ENCODE data around the gene PKMYT1.

DNA sequence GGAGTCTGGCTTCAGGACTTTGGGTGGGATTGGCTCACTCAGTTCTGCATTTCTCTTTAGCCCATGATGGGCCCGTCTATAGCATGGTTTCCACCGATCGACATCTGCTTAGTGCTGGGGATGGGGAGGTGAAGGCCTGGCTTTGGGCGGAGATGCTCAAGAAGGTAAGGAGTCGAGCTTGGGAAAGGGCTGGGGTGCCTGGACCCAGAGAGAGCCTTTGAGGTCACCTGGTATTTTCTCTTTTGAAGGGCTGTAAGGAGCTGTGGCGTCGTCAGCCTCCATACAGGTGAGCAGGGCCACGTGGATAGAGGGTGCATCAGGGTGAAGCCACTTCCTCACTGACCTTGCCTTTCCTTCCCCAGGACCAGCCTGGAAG lies 45.7 kb upstream of the PKMYT1 start:
- TF ChIP-seq, protein P1, sequence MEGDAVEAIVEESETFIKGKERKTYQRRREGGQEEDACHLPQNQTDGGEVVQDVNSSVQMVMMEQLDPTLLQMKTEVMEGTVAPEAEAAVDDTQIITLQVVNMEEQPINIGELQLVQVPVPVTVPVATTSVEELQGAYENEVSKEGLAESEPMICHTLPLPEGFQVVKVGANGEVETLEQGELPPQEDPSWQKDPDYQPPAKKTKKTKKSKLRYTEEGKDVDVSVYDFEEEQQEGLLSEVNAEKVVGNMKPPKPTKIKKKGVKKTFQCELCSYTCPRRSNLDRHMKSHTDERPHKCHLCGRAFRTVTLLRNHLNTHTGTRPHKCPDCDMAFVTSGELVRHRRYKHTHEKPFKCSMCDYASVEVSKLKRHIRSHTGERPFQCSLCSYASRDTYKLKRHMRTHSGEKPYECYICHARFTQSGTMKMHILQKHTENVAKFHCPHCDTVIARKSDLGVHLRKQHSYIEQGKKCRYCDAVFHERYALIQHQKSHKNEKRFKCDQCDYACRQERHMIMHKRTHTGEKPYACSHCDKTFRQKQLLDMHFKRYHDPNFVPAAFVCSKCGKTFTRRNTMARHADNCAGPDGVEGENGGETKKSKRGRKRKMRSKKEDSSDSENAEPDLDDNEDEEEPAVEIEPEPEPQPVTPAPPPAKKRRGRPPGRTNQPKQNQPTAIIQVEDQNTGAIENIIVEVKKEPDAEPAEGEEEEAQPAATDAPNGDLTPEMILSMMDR (IDR thresholded peaks at IDR 0.05): no peak
- no peak for TF ChIP-seq EP300 (IDR thresholded peaks at IDR 0.05)
